NOMO-1 treated with DMSO at 0.1 percent for 48 hours (cell line): Measurements from ENCODE around the gene MBTPS1.

Source experiments
- DNase-seq: peaks from one replicate; lab custom pipeline; 2025; ENCODE audit not compliant: unreplicated experiment; lab: John Stamatoyannopoulos, UW

Gene MBTPS1

GRCh38 chr16:84116720-84117493 lies at the start of gene MBTPS1:
MBTPS1 (minus strand) TSS chr16:84116942; CDS start chr16:84101783, 15,159 bp downstream.
- DNase-seq: peak; percentile 96

DNA sequence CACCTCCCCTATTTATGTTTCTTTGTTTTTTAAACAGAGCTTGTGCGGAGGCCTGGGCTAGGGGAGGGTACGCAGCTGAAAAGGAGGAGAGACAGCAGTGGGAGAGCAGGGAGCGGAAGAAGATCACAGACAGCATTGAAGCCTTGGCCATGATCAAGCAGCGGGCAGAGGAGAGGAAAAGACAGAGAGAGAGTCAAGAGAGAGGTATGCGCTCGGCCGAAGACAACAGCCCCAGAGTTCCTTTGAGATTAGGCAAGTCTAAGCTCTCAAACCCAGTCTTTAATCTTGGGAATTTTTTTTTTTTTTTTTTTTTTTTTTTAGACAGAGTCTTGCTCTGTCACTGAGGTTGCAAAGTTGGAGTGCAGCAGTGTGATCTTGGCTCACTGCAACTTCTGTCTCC lies 49.0 kb upstream of the MBTPS1 start:
- DNase-seq: no peak

- no peak for DNase-seq
Measured at GRCh38 chr16:84161801-84162200, 45.1 kb upstream of the MBTPS1 start.

GRCh38 chr16:84161037-84161436 lies 44.3 kb upstream of the MBTPS1 start:
- DNase-seq: no peak

DNA sequence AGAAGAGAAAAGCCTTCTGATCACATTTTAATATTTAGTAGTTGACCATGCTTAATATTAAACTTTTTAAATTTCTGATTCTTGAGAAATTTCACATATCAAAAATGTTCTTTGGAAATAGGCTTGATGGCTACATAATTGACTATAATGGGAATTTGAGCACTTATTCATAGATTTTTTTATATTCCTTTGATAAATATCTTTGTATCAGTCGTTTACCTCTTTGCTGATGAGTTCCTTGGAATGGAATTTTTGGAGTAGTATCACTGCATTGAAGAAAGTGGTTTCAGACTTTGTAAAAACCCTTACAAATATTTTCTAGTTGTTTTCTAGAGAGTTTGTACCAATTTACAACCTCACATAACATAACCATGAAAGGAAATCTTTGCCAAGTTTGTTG lies 43.1 kb upstream of the MBTPS1 start:
- no peak for DNase-seq

DNA sequence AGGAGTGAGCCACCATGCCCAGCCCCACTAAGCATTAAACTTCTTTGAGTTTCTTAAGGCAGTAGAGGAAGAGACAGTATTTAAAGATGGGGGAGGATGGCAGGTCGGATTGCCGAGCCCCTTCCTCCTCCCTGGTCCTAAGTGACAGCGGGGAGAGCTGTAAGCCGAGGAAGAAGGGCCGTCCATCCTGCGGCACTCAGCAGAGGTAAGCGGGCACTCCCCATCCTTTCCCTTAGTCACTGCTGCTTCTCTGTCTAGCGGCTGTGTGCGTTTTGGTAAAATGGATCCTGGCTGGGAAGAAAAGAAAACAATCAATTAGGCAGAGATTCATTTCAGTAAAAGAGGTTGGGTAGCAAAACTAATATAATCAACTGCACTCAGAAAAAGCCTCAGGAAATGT lies 42.3 kb upstream of the MBTPS1 start:
- DNase-seq: no peak

- no peak for DNase-seq
Measured at GRCh38 chr16:84156342-84156784, 39.6 kb upstream of the MBTPS1 start.

DNA sequence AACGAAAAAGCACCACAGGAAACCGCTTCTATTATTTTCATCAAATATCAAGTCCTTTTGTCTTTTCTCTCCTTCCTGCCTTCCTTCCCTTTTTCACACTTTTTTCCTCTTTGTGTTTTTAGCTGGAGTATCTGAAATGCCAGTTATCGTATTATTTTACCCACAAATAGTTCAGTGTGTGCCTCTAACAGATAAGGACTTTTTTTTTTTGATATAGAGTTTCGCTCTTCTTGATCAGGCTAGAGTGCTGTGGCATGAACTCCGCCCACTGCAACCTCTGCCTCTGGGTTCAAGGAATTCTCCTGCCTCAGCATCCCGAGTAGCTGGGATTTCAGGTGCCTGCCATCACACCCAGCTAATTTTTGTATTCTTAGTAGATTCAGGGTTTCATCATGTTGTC lies 39.0 kb upstream of the MBTPS1 start:
- no peak for DNase-seq

DNA sequence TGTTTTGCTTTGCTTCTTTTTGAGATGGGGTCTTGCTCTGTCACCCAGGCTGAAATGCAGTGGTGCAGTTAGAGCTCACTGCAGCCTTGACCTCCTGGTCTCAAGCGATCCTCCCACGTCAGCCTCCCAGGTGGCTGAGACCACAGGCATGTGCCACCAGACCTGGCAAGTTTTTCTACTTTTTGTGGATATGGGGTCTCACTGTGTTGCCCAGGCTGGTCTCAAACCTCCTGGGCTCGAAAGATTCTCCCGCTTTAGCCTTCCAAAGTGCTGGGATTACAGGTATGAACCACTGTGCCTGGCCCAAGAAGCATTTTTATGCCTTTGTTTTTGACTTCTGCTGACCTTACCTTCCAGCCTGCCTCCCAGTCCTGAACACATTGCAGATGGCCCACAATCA lies 38.5 kb upstream of the MBTPS1 start:
- no peak for DNase-seq

DNA sequence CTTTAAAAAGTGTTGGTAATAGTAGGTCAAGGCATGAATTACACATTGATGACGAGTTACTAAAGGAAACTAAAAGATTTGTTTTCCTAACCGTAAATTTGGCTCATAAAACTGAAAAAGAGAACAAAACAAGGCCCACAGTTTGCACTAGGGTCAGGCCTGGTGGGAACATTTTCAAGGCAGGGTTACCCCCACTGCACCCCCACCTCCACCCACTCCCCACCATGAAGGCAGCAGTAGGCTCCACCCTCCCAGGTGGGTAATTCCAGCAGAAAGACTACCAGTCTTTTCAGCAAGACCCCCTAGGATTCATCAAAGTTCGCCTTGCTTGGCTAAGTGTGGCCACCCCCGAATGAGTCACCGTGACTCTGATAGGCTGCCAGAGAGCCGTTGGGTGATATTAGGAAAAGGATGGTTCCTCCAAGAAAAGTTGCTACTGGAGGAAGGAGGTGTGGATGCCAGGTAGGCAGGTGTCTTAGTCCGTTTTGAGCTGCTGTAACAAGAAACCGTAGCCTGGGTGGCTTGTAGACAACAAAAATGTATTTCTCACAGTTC lies 37.0 kb upstream of the MBTPS1 start:
- no peak for DNase-seq

- no peak for DNase-seq
Measured at GRCh38 chr16:84150926-84151325, 34.2 kb upstream of the MBTPS1 start.

DNA sequence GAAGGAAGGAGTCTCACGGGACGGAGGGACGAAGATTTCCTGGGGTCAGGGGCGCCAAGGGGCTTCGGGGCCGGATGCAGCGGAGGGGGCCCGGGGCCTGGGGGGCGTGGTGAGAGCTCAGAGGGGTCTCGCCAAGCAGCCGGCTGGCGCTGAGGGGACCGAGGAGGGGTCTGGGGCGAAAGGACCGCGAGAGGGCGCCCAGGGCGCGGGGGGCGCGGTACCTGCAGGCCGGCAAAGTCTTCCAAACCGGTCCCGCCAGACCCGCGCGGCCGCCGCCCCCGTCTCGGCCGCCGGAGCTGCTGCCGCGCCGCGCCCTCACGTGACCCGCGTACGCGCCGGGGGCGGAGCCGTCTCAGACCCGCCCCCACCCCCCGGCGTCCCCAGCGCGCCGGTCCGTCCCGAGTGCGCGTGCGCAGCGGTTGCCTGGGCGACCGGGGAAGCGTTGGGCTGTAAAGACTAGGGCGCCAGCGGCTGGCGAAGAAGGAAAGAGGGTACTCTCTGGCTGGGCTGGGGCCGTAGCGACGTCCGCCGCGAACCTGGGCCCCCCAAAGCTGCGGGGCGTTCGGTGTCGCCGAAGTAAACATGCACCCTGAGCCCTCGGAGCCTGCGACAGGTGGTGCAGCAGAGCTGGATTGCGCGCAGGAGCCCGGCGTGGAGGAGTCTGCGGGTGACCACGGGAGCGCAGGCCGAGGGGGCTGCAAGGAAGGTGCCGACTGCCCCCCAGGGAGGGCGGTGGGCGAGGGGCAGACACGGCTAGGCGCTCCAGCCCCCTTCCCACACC lies 28.3 kb upstream of the MBTPS1 start, which contains the start of the genes DNAAF1 and HSDL1:
DNAAF1 (plus strand) TSS at position 450 of the 781 bp plus-strand sequence; CDS start at position 583, 133 bp downstream.
HSDL1 (minus strand) TSS at position 319 of the 781 bp plus-strand sequence. CDS start 13,856 bp downstream, outside the sequence.
- peak; percentile 59 for DNase-seq

- no peak for DNase-seq
Measured at GRCh38 chr16:84144209-84144858, 27.6 kb upstream of the MBTPS1 start.

- DNase-seq: no peak
Measured at GRCh38 chr16:84143784-84144199, 27.1 kb upstream of the MBTPS1 start.

DNA sequence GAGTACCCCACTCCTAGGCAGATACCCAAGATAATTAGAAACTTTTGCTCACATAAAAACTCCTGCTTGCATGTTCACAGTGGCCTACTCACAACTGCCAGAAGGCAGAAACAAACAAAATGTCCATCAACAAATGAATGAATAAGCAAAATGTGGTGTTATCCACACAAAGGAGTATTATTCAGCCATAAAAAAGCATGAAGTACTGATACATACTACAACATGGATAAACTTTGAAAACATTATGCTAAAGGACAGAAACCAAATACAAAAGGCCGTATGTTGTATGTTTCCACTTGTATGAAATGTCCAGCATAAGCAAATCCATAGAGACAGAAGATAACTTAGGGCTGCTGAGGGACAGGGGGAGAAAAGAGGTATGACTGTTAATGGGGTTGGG lies 26.3 kb upstream of the MBTPS1 start:
- no peak for DNase-seq

GRCh38 chr16:84141143-84141670 lies 24.5 kb upstream of the MBTPS1 start:
- DNase-seq: no peak

GRCh38 chr16:84139628-84140258 lies 23.0 kb upstream of the MBTPS1 start:
- no peak for DNase-seq

- peak; percentile 39 for DNase-seq
Measured at GRCh38 chr16:84138824-84139627, 22.3 kb upstream of the MBTPS1 start.

GRCh38 chr16:84138500-84138823 lies 21.7 kb upstream of the MBTPS1 start:
- no peak for DNase-seq
